HG03139 (cell line): Measurements from ENCODE around the gene FAM20B.
"Not testable (repeated sequence)": the region's sequence is repeated elsewhere in the genome, so short reads cannot be mapped to it uniquely, and the experiment has no call there.

Experiments
- ATAC-seq: cut with Tn5 transposase; IDR thresholded peaks from one replicate; pipeline ENCODE4 v1.9.1; 2021; ENCODE audit not compliant: unreplicated experiment

The FAM20B gene

GRCh38 chr1:179025125-179025974, at the start of gene FAM20B:
TSS of gene FAM20B (plus strand) at chr1:179025894. CDS start at chr1:179043848, 17,954 bp downstream.
- peak; percentile 72 for ATAC-seq

GRCh38 chr1:178976541-178976940, 49.2 kb upstream of the FAM20B start:
- ATAC-seq = no peak

DNA sequence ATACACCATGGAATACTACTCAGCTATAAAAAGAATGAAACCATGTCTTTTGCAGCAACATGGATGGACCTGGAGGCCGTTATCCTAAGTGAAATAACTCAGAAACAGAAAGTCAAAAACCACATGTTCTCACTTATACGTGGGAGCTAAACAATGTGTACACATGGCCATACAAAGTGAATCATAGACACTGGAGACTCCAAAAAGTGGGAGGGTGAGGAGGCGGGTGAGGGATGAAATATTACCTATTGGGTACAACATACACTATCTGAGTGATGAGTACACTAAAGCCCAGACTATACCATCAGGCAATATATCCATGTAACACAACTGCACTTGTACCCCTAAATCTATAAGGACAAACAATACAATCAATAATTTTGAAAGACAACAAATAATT, 39.5 kb upstream of the FAM20B start:
- no peak for ATAC-seq

- ATAC-seq = not testable (repeated sequence)
Measured at GRCh38 chr1:178988198-178988597, 37.5 kb upstream of the FAM20B start.

- ATAC-seq = no peak
Measured at GRCh38 chr1:178993559-178993958, 32.1 kb upstream of the FAM20B start.

GRCh38 chr1:178997428-178997827, 28.3 kb upstream of the FAM20B start:
- ATAC-seq = no peak

DNA sequence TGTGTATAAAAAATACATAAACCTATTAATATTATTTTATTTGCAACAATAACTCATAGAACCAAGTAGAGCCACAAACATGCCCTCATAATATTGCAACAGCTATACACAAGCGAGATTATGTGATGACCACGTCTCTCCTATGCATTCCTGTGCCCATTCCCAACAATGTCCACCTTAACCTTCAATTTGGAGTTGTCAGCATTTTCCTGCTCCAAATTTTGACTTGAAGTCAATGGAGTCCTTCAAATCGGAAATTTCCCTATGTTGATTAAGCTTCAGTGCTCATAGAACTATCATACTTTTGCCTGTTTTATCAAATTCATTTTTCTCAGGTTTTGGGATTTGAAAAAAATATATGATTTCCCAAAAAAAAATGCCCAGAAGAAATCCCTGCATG, 27.4 kb upstream of the FAM20B start:
- no peak for ATAC-seq

DNA sequence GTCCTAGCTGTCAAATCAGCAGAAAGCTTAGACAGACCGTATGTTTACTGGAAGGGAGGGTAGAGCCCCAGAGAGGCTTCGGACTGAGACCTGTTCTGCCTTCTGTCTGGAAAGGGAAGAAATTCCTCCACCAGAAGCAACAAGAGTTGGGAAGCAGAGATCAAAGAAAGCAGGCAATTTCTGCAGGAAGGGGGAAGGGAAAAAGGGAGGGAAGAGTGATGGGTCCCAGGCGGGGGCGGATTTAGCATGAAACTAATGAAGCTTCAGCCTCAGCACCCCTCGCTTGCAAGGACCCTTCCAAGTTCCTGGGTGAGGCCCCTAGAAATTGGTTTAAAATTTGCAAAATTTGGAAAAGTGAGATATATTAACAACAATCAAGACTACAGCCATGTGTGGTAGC, 26.6 kb upstream of the FAM20B start:
- no peak for ATAC-seq

GRCh38 chr1:179001451-179001850, 24.2 kb upstream of the FAM20B start:
- no peak for ATAC-seq

GRCh38 chr1:179002064-179002463, 23.6 kb upstream of the FAM20B start:
- ATAC-seq = not testable (repeated sequence)

DNA sequence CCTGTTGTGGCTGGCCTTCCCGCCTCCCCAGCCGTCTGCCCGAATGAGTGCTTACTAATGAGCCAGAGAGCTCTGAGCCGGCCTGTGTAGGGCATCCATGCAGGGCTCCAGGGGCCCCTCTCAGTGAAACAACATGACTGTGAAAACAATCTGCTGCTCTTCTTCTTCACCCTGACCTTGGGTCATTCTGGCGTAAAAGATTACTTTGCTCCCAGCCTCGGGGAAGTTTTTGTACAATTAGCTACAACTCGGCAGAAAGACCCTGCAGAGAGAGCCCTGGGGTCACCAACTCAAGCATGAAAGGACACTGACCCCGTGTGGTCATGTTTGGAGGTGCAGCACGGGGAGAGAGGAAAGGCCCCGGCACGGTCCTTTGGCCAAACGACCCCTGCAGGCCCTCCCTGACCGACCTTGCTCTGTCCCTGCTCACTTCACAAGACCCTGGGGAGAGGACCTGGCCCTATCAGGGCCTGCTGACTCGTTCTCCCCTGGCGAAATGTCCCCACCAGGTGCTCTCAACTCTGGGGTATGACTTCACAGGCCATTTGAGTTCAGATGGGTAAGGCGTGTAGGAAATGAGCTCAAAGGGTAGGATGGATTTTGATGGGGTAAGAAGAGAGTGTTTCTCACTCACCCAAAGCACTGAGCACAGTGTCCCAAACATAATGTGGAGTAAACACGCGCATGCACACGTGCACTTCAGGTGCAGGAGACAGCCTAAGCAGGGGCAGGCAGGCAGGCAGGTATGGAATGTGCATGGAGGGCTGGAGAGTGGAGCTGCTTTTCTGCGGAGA, 22.9 kb upstream of the FAM20B start:
- no peak for ATAC-seq

GRCh38 chr1:179003512-179004066, 22.1 kb upstream of the FAM20B start:
- no peak for ATAC-seq

DNA sequence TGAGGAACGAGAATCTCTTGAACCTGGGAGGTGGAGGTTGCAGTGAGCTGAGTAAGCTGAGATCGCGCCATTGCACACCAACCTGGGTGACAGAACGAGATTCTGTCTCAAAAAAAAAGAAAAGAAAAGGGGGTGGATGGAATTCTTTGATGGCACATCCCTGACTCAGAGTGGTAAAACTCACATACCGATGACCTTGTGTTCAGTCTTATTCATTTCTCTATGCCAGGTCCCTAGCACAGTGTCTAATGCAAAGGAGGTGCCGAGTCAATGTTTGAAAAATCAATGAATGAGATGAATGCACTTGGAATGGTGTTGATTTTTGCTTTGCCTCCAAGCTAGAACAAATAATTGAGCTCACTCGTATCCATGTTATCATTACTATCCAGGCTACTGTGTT, 18.5 kb upstream of the FAM20B start:
- ATAC-seq = no peak

- ATAC-seq = no peak
Measured at GRCh38 chr1:179010671-179011070, 15.0 kb upstream of the FAM20B start.

DNA sequence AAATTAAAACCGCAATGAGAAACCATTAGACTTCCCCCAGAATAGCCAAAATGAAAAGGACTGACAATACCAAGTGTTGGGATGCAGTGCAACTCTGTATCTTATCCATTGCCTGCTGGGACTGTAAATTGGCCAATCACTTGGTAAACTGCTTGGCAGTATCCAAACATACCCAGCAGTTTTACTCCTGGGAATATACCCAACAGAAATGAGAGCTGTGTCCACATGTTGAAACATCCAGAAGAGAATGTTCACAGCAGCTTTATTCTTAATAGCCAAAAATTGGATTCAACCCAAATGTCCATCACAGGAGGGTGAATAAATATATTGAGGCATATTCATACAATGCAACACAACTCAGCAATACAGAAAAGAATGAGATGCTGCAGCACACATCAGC, 13.7 kb upstream of the FAM20B start:
- ATAC-seq = no peak

DNA sequence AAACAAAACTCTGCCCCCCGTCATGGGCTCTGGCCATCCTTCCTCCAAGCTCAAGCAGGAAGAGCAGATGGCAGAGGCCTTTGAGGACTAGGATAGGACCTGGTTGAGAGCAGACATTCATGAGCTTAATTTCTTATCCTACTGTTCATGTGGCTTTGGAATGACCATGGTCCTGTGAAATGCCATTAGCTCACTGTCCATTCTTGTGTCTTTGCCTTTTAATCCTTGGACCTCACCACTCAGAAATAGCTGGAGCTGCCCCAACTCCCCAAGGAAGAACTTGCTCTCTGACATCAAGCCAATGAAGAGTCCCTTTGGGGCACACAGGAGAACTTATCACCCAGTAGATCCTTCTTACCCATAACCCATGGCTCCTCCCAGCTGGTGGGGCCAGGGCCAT, 11.6 kb upstream of the FAM20B start:
- no peak for ATAC-seq

DNA sequence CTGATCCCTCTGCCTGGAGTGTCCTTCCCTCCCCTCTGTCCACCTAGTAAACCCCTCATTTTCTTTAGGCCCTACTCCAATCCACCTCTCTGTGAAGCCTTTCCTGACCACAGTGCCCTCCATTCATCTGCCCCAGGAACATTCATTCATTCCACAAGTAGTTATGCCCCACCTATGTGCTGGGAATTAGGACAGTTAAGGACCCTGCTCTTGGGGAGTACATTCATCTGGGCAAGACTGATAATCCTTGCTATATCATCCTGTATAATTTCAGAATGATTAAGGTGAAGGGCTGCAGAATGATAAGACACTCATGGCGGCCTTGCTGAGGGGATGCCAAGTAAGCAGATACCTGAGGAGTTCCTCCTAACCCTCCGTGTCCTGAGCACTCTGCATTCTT, 10.3 kb upstream of the FAM20B start:
- no peak for ATAC-seq

DNA sequence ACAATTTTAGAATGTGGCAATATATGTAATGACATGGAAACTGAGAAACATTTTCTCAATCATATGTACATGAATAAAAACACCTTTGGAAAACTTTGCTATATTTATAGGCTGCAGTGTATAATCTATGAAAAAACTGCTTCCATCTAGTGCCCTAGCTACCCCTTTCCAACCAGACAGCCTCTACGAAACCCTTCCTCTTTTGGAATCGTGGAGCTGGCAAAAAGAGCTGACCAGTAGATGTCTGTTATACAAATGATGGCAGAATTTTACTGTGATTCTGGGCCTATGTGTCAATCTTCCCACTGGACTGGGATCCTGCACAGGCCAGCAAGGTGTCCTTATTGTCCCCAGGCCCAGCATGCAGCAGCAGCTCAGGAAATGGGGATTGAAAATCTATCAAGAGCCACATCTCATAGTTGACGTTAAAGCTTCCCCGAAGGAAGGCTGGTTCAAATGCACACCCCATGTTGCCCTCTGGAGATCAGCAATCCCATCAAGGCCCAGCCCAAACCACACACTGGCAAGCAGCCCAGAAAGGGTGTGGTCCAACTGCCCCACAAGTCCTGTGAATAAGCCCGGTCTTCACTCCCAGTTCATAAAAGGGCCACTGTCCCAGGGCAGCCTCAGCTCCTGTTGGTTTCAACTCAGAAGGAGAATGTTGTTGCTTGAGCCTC, 8.8 kb upstream of the FAM20B start:
- ATAC-seq = no peak

GRCh38 chr1:179017383-179018326, 8.0 kb upstream of the FAM20B start:
- ATAC-seq = no peak

GRCh38 chr1:179021873-179022272, 3.8 kb upstream of the FAM20B start:
- ATAC-seq = no peak
